Transverse colon (tissue), 3 donors: ENCODE results near the gene STARD3.

Experiments used
- CTCF ChIP-seq, 5 experiments: fragments of 200-600 bp in 3 of 5; fragments of 450-650 bp in 2 of 5; sonication (generic) in 3 of 5; IDR thresholded peaks; 1 replicate in 2 of 5; 2 replicates in 3 of 5; pipeline ENCODE4 v1.5.1; 2016 to 2017; ENCODE audit warnings: antibody characterized with exemption in 5 of 5, inconsistent platforms in 3 of 5, mild to moderate bottlenecking in 2 of 5, moderate library complexity in 1 of 5
- EP300 ChIP-seq: sonication (generic); formaldehyde crosslinking; IDR thresholded peaks from one replicate; pipeline ENCODE4 v1.6.1; 2017; ENCODE audit warnings: antibody characterized with exemption, low read depth
- POLR2A ChIP-seq: fragments of 450-650 bp; IDR thresholded peaks from one replicate; pipeline ENCODE4 v1.6.1; 2016; ENCODE audit warnings: antibody characterized with exemption, mild to moderate bottlenecking, moderate library complexity

GRCh38 chr17:39688475-39688835 lies 51.5 kb downstream of the STARD3 start:
- TF ChIP-seq POLR2A (no peak), CTCF (IDR thresholded peaks at IDR 0.05) (no peak), EP300 (no peak)
